ENCODE data around the gene TMEM30A.

- TF ChIP-seq CTCF (IDR thresholded peaks at IDR 0.05), result no peak
- no peak for TF ChIP-seq POLR2AphosphoS5 (IDR thresholded peaks at IDR 0.05)
These were observed 6.0 kb downstream of the TMEM30A start for GRCh38 chr6:75278474-75279077.
